GM23338 (cell line): Measurements from ENCODE around the gene SIGLEC15. TPM values are rescaled to one million over a fixed set of nuclear protein-coding genes. Genes with fewer than 3 reads are reported as not detected.

Experiments used
- ATAC-seq: fragments of 200-7000 bp; cut with Tn5 transposase; 3 replicates; pipeline ENCODE4 v1.9.1; 2020
- DNase-seq: peaks from one replicate; pipeline ENCODE4 v3.0.0-alpha.2; 2015; ENCODE audit warnings: low spot score
- H2AFZ ChIP-seq: fragments of 200-600 bp; sonication (generic); 2 replicates; pipeline ENCODE4 v1.8.0; 2016; ENCODE audit warnings: antibody characterized with exemption, mild to moderate bottlenecking, moderate library complexity
- H3F3A ChIP-seq: fragments of 200-600 bp; sonication (generic); replicated peaks from 2 replicates; pipeline ENCODE4 v1.8.0; 2017; ENCODE audit warnings: antibody characterized with exemption, mixed run types, low read depth
- H3K27ac ChIP-seq: fragments of 200-600 bp; sonication (generic); 2 replicates; pipeline ENCODE4 v1.6.1; 2016; ENCODE audit warnings: low read depth
- H3K27me3 ChIP-seq: fragments of 200-600 bp; sonication (generic); 2 replicates; pipeline ENCODE4 v1.8.0; 2016; ENCODE audit warnings: mild to moderate bottlenecking, mixed run types, moderate library complexity; ENCODE audit not compliant: insufficient read depth
- H3K36me3 ChIP-seq: fragments of 200-600 bp; sonication (generic); 2 replicates; pipeline ENCODE4 v1.8.0; 2016; ENCODE audit warnings: mild to moderate bottlenecking; ENCODE audit not compliant: insufficient read depth
- H3K4me1 ChIP-seq: fragments of 200-600 bp; sonication (generic); 2 replicates; pipeline ENCODE4 v1.8.0; 2016; ENCODE audit warnings: mild to moderate bottlenecking, moderate library complexity; ENCODE audit not compliant: insufficient read depth
- H3K4me2 ChIP-seq: fragments of 200-600 bp; sonication (generic); 2 replicates; pipeline ENCODE4 v1.7.1; 2017; ENCODE audit warnings: mixed run types
- H3K4me3 ChIP-seq: fragments of 200-600 bp; sonication (generic); 2 replicates; pipeline ENCODE4 v1.6.1; 2016; ENCODE audit warnings: mixed run types
- H3K79me2 ChIP-seq: fragments of 200-600 bp; sonication (generic); replicated peaks from 2 replicates; pipeline ENCODE4 v1.8.0; 2017; ENCODE audit warnings: mild to moderate bottlenecking; ENCODE audit not compliant: insufficient read depth
- H3K9me2 ChIP-seq: fragments of 200-600 bp; sonication (generic); 2 replicates; pipeline ENCODE4 v1.8.0; 2017; ENCODE audit not compliant: insufficient read depth
- H4K20me1 ChIP-seq: fragments of 200-600 bp; sonication (generic); replicated peaks from 2 replicates; pipeline ENCODE4 v1.8.0; 2017; ENCODE audit warnings: mild to moderate bottlenecking; ENCODE audit not compliant: insufficient read depth
- H3K27ac Mint-ChIP-seq: 2 replicates; pipeline ENCODE4 v1.8.0; 2020; ENCODE audit warnings: inconsistent platforms, mild to moderate bottlenecking, moderate library complexity, mixed read lengths
- H3K27me3 Mint-ChIP-seq: 3 replicates; pipeline ENCODE4 v1.8.0; 2022; ENCODE audit warnings: low read depth, mild to moderate bottlenecking, moderate library complexity, mixed read lengths, inconsistent platforms; ENCODE audit not compliant: insufficient read depth, poor library complexity
- H3K36me3 Mint-ChIP-seq: 3 replicates; pipeline ENCODE4 v1.8.0; 2021; ENCODE audit warnings: low read depth, mild to moderate bottlenecking, inconsistent platforms, moderate library complexity, mixed read lengths
- H3K4me1 Mint-ChIP-seq: 3 replicates; pipeline ENCODE4 v1.8.0; 2020; ENCODE audit warnings: mild to moderate bottlenecking, inconsistent platforms, mixed read lengths
- H3K4me3 Mint-ChIP-seq: 3 replicates; pipeline ENCODE4 v1.8.0; 2021; ENCODE audit warnings: moderate library complexity, mild to moderate bottlenecking, inconsistent platforms, mixed read lengths
- H3K9me3 Mint-ChIP-seq: 3 replicates; pipeline ENCODE4 v1.8.0; 2020; ENCODE audit warnings: moderate library complexity, mild to moderate bottlenecking, inconsistent platforms, mixed read lengths
- CREB1 ChIP-seq: fragments of 250-450 bp; sonication (Bioruptor Pico); IDR thresholded peaks from 2 replicates; pipeline ENCODE4 v1.5.0; 2020; ENCODE audit warnings: low read depth, mild to moderate bottlenecking, moderate library complexity
- EZH2 ChIP-seq: fragments of 200-600 bp; sonication (generic); IDR thresholded peaks from one replicate; pipeline ENCODE4 v1.8.0; 2017; ENCODE audit warnings: antibody characterized with exemption, mild to moderate bottlenecking, low read depth; ENCODE audit not compliant: unreplicated experiment
- EZH2phosphoT487 ChIP-seq: fragments of 200-600 bp; sonication (generic); IDR thresholded peaks from one replicate; pipeline ENCODE4 v1.8.1; 2018; ENCODE audit warnings: antibody characterized with exemption; ENCODE audit not compliant: unreplicated experiment
- JUNB ChIP-seq: IDR thresholded peaks from one replicate; pipeline ENCODE4 v1.6.1; 2016; ENCODE audit warnings: antibody characterized with exemption; ENCODE audit not compliant: unreplicated experiment
- NANOG ChIP-seq: IDR thresholded peaks from 2 replicates; pipeline ENCODE4 v1.6.1; 2016; ENCODE audit warnings: antibody characterized with exemption, borderline replicate concordance
- STAT1 ChIP-seq: IDR thresholded peaks from one replicate; pipeline ENCODE4 v1.6.1; 2016; ENCODE audit warnings: antibody characterized with exemption; ENCODE audit not compliant: unreplicated experiment
- ZNF114 ChIP-seq: fragments of 250-450 bp; sonication (Bioruptor Pico); IDR thresholded peaks from 2 replicates; pipeline ENCODE4 v1.5.0; 2020; ENCODE audit warnings: mild to moderate bottlenecking, moderate library complexity
- polyA plus RNA-seq: library from polyadenylated mRNA; unstranded; fragments of >200 nt; fragmentation: Nextera tagmentation; extraction: Ambion mirVana; gene quantifications from 2 replicates; pipeline ENCODE4 v1.2.1, GENCODE V29; 2016
- total RNA-seq: library from RNA; depleted of rRNA; stranded (reverse); fragments of >200 nt; shearing (Covaris generic); gene quantifications from 2 replicates; pipeline ENCODE4 v1.2.3, GENCODE V29; 2014
- TF ChIP-seq, protein P1 (sequence below), 2 experiments: fragments of 200-600 bp in 1 of 2; sonication (generic) in 1 of 2; conservative IDR thresholded peaks; 2 replicates each; pipeline versions ENCODE4 v1.5.1 to v1.6.1; 2016 to 2017; ENCODE audit warnings: antibody characterized with exemption in 2 of 2, low read depth in 2 of 2, mild to moderate bottlenecking in 2 of 2, moderate library complexity in 1 of 2
- TF ChIP-seq, protein P2 (sequence below): IDR thresholded peaks from 2 replicates; pipeline ENCODE4 v1.6.1; 2016; ENCODE audit warnings: antibody characterized with exemption
- TF ChIP-seq, protein P3 (sequence below): fragments of 250-450 bp; sonication (Bioruptor Pico); IDR thresholded peaks from 2 replicates; pipeline ENCODE4 v1.5.0; 2020; ENCODE audit warnings: mild to moderate bottlenecking, moderate library complexity

SIGLEC15 gene
- total and polyA plus RNA-seq, 2 experiments from 2014 or later, result 0.29 TPM; not detected in 1

DNA sequence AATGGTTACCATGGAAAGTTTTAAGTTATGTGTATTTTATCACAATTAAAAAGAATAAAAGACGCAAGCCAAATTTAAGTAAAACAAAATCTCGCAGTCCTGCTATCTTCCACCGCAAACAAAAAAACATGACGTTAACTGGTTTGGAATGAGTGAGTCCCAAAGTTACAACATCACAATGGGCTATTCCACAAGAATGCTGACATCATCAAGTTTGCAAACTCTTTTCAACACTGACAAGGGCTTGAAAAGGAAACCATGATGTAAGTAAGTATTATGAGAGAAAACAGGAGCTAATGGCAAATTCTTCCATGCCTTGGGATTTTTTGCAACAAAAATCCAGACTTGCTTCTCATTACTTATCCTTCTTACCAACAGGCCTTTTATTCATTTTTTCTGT, 31.1 kb downstream of the SIGLEC15 start (continued):
- TF ChIP-seq, protein P1, sequence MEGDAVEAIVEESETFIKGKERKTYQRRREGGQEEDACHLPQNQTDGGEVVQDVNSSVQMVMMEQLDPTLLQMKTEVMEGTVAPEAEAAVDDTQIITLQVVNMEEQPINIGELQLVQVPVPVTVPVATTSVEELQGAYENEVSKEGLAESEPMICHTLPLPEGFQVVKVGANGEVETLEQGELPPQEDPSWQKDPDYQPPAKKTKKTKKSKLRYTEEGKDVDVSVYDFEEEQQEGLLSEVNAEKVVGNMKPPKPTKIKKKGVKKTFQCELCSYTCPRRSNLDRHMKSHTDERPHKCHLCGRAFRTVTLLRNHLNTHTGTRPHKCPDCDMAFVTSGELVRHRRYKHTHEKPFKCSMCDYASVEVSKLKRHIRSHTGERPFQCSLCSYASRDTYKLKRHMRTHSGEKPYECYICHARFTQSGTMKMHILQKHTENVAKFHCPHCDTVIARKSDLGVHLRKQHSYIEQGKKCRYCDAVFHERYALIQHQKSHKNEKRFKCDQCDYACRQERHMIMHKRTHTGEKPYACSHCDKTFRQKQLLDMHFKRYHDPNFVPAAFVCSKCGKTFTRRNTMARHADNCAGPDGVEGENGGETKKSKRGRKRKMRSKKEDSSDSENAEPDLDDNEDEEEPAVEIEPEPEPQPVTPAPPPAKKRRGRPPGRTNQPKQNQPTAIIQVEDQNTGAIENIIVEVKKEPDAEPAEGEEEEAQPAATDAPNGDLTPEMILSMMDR (conservative IDR thresholded peaks at IDR 0.05; ENCODE audit: low read depth in 2 of 2), result no peak
- TF ChIP-seq ZNF114 (CRISPR knock-in tag), result no peak
- TF ChIP-seq CREB1 (CRISPR knock-in tag), result no peak
- TF ChIP-seq JUNB, result no peak
- no peak for TF ChIP-seq EZH2
- no peak for TF ChIP-seq EZH2phosphoT487
- no peak for TF ChIP-seq NANOG

DNA sequence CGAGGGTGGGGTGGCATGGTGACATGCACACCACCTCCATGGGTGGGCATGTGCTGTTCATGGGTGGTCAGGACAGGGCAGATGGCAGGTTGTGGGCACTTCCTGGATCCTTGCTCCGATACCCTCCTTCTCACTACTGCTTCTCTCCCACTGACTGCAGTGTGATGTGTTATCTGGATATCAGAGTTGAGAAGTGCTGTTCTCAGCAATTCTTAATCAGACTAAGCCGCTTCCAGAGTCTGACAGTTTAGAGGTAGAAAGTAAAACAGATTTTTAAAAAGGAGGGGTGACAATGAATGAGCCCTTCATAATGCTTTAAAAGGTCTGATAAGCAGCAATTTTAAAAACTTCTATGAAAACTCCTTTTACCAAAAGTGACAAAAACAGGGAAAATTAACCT, 33.9 kb downstream of the SIGLEC15 start:
- Histone ChIP-seq H3K36me3 (peaks cover 10% of the 10 kb centered on the region), H3K79me2 (no peaks in the 10 kb centered on the region)
- H3K9me3 Mint-ChIP-seq, result no peaks in the 10 kb centered on the region

More for the DNA sequence above, 33.9 kb downstream of the SIGLEC15 start:
- no peak overlapping the region for H3K27ac Mint-ChIP-seq
- no peaks in the 10 kb centered on the region for H3F3A ChIP-seq
- H3K27ac ChIP-seq, result no peak overlapping the region
- H3K4me3 Mint-ChIP-seq, result no peak overlapping the region
- H3K27me3 Mint-ChIP-seq, result no peaks in the 10 kb centered on the region
- no peak overlapping the region for H3K4me3 ChIP-seq
- no peaks in the 10 kb centered on the region for H3K9me2 ChIP-seq
- H4K20me1 ChIP-seq, result no peaks in the 10 kb centered on the region
- no peak overlapping the region for H2AFZ ChIP-seq
- no peak overlapping the region for H3K4me2 ChIP-seq
- ATAC-seq (no peak), DNase-seq (no peak)
- H3K4me1 Mint-ChIP-seq, result peaks cover 2% of the 10 kb centered on the region; the same call in 1 of the 3 replicates
- TF ChIP-seq, protein P2, sequence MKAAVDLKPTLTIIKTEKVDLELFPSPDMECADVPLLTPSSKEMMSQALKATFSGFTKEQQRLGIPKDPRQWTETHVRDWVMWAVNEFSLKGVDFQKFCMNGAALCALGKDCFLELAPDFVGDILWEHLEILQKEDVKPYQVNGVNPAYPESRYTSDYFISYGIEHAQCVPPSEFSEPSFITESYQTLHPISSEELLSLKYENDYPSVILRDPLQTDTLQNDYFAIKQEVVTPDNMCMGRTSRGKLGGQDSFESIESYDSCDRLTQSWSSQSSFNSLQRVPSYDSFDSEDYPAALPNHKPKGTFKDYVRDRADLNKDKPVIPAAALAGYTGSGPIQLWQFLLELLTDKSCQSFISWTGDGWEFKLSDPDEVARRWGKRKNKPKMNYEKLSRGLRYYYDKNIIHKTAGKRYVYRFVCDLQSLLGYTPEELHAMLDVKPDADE, result no peak
- TF ChIP-seq ZNF114 (CRISPR knock-in tag) (no peak), NANOG (no peak), STAT1 (no peak)
- TF ChIP-seq, protein P3, sequence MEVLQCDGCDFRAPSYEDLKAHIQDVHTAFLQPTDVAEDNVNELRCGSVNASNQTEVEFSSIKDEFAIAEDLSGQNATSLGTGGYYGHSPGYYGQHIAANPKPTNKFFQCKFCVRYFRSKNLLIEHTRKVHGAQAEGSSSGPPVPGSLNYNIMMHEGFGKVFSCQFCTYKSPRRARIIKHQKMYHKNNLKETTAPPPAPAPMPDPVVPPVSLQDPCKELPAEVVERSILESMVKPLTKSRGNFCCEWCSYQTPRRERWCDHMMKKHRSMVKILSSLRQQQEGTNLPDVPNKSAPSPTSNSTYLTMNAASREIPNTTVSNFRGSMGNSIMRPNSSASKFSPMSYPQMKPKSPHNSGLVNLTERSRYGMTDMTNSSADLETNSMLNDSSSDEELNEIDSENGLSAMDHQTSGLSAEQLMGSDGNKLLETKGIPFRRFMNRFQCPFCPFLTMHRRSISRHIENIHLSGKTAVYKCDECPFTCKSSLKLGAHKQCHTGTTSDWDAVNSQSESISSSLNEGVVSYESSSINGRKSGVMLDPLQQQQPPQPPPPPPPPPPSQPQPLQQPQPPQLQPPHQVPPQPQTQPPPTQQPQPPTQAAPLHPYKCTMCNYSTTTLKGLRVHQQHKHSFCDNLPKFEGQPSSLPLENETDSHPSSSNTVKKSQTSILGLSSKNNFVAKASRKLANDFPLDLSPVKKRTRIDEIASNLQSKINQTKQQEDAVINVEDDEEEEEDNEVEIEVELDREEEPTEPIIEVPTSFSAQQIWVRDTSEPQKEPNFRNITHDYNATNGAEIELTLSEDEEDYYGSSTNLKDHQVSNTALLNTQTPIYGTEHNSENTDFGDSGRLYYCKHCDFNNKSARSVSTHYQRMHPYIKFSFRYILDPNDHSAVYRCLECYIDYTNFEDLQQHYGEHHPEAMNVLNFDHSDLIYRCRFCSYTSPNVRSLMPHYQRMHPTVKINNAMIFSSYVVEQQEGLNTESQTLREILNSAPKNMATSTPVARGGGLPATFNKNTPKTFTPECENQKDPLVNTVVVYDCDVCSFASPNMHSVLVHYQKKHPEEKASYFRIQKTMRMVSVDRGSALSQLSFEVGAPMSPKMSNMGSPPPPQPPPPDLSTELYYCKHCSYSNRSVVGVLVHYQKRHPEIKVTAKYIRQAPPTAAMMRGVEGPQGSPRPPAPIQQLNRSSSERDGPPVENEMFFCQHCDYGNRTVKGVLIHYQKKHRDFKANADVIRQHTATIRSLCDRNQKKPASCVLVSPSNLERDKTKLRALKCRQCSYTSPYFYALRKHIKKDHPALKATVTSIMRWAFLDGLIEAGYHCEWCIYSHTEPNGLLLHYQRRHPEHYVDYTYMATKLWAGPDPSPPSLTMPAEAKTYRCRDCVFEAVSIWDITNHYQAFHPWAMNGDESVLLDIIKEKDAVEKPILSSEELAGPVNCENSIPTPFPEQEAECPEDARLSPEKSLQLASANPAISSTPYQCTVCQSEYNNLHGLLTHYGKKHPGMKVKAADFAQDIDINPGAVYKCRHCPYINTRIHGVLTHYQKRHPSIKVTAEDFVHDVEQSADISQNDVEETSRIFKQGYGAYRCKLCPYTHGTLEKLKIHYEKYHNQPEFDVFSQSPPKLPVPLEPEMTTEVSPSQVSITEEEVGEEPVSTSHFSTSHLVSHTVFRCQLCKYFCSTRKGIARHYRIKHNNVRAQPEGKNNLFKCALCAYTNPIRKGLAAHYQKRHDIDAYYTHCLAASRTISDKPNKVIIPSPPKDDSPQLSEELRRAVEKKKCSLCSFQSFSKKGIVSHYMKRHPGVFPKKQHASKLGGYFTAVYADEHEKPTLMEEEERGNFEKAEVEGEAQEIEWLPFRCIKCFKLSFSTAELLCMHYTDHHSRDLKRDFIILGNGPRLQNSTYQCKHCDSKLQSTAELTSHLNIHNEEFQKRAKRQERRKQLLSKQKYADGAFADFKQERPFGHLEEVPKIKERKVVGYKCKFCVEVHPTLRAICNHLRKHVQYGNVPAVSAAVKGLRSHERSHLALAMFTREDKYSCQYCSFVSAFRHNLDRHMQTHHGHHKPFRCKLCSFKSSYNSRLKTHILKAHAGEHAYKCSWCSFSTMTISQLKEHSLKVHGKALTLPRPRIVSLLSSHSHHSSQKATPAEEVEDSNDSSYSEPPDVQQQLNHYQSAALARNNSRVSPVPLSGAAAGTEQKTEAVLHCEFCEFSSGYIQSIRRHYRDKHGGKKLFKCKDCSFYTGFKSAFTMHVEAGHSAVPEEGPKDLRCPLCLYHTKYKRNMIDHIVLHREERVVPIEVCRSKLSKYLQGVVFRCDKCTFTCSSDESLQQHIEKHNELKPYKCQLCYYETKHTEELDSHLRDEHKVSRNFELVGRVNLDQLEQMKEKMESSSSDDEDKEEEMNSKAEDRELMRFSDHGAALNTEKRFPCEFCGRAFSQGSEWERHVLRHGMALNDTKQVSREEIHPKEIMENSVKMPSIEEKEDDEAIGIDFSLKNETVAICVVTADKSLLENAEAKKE (CRISPR knock-in tag), result no peak
- H3K27me3 ChIP-seq, result no peaks in the 10 kb centered on the region
- peaks cover 37% of the 10 kb centered on the region for H3K36me3 Mint-ChIP-seq
- no peaks in the 10 kb centered on the region for H3K4me1 ChIP-seq
